HG03280 (cell line): ENCODE results near the gene MUTYH.
"Not testable (repeated sequence)": the region's sequence is repeated elsewhere in the genome, so short reads cannot be mapped to it uniquely, and the experiment has no call there.

Experiments
- ATAC-seq: cut with Tn5 transposase; IDR thresholded peaks from one replicate; pipeline ENCODE4 v1.9.1; 2021; ENCODE audit warnings: mild to moderate bottlenecking, moderate library complexity; ENCODE audit not compliant: unreplicated experiment

The MUTYH gene

GRCh38 chr1:45339789-45340558 is at the start of gene MUTYH, which contains the start of gene TOE1:
TSS of gene MUTYH (minus strand) at chr1:45340440. CDS start at chr1:45334505, 5,935 bp downstream.
TSS of gene TOE1 (plus strand) at chr1:45340170. CDS start at chr1:45340253, 83 bp downstream.
- peak; percentile 83 for ATAC-seq

GRCh38 chr1:45386219-45386618 is 46.0 kb upstream of the MUTYH start:
- ATAC-seq: no peak

GRCh38 chr1:45385302-45385701 is 45.1 kb upstream of the MUTYH start:
- ATAC-seq: no peak

- ATAC-seq: not testable (repeated sequence)
Observed at GRCh38 chr1:45384213-45384612, 44.0 kb upstream of the MUTYH start.

GRCh38 chr1:45383191-45383590 is 43.0 kb upstream of the MUTYH start:
- ATAC-seq: no peak

- no peak for ATAC-seq
Observed at GRCh38 chr1:45381243-45381642, 41.0 kb upstream of the MUTYH start.

GRCh38 chr1:45380730-45381129 is 40.5 kb upstream of the MUTYH start:
- no peak for ATAC-seq

GRCh38 chr1:45380125-45380524 is 39.9 kb upstream of the MUTYH start:
- ATAC-seq: no peak

- no peak for ATAC-seq
Observed at GRCh38 chr1:45379524-45379923, 39.3 kb upstream of the MUTYH start.

- no peak for ATAC-seq
Observed at GRCh38 chr1:45378184-45378583, 37.9 kb upstream of the MUTYH start.

- ATAC-seq: no peak
Observed at GRCh38 chr1:45375104-45376090, 35.2 kb upstream of the MUTYH start.

- no peak for ATAC-seq
Observed at GRCh38 chr1:45373573-45373972, 33.3 kb upstream of the MUTYH start.

- peak; percentile 74 for ATAC-seq
Observed at GRCh38 chr1:45370575-45370974, 30.3 kb upstream of the MUTYH start.

- ATAC-seq: peak; percentile 87
Observed at GRCh38 chr1:45365051-45365450, 24.8 kb upstream of the MUTYH start.

GRCh38 chr1:45364294-45364693 is 24.1 kb upstream of the MUTYH start:
- no peak for ATAC-seq

GRCh38 chr1:45360981-45361380 is 20.7 kb upstream of the MUTYH start:
- not testable (repeated sequence) for ATAC-seq

- no peak for ATAC-seq
Observed at GRCh38 chr1:45359882-45360513, 19.8 kb upstream of the MUTYH start.

- no peak for ATAC-seq
Observed at GRCh38 chr1:45356186-45356585, 15.9 kb upstream of the MUTYH start.

- no peak for ATAC-seq
Observed at GRCh38 chr1:45355683-45356082, 15.4 kb upstream of the MUTYH start.

GRCh38 chr1:45354838-45355237 is 14.6 kb upstream of the MUTYH start:
- ATAC-seq: no peak

GRCh38 chr1:45353685-45354084 is 13.4 kb upstream of the MUTYH start:
- ATAC-seq: no peak
